NOMO-1 (cell line): ENCODE data around the gene LRRFIP1.
"Not testable (repeated sequence)": the region's sequence is repeated elsewhere in the genome, so short reads cannot be mapped to it uniquely, and the experiment has no call there.

ENCODE experiments used
- DNase-seq, 2 experiments: peaks; one replicate each; lab custom pipeline; 2025; ENCODE audit not compliant: unreplicated experiment in 2 of 2; lab: John Stamatoyannopoulos, UW

LRRFIP1 gene

DNA sequence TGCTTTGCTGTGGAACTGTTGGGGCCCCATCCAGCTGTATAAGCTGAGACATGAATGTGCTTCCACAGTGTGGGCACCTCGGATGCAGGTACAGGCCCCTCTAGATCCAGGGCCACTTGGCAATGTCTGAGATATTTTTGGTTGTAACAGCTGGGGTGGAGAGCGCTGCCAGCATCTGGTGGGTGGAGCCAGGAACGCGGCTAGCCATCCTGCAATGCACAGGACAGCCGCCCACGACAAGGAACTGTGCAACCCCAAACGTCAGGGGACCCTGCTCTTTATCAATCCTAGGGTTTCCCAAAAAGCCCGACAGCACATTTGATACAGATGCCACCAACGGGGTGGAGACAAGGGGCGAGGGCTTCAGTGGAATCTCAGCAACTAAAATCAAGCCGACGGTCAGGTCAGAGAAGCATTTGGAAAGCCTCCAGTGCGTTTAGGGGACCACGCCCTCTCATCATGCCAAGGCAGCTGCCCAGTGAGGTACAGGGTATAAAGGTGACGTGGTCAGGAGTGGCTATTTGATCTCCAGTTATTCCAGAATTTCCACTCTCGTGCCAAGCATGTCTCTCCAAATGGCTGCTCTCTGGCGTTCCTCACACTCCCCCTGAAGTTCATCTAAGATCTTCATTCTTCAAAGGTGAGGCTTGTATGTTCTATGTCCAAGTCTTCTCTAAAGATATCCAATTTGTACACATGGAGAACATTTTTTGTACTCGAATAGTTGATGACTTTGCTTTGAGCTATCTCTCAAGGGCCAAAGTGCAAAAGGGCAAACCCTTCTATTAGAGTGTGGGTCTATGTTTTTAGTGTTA lies 55.7 kb downstream of the LRRFIP1 start:
- DNase-seq, result no peak

DNA sequence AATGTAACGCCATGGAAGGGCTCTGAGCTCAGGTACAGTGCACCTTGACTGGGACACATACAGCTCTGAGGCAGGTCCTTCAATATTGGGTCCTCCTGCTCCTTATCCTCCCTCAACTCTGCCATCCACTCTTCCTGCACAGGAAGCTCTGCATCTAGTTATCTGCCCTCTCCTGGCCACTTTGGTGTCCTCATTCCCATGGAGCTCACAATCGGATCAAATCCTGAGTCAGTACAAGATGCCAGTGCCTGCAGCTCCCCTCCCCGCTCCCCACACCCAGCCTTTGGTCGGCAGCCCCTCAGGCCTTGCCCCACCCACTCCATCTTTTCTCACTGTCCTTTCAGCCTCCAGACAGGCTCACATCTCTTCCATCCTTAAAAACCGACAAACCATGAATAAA lies 58.0 kb downstream of the LRRFIP1 start:
- DNase-seq, result no peak

DNA sequence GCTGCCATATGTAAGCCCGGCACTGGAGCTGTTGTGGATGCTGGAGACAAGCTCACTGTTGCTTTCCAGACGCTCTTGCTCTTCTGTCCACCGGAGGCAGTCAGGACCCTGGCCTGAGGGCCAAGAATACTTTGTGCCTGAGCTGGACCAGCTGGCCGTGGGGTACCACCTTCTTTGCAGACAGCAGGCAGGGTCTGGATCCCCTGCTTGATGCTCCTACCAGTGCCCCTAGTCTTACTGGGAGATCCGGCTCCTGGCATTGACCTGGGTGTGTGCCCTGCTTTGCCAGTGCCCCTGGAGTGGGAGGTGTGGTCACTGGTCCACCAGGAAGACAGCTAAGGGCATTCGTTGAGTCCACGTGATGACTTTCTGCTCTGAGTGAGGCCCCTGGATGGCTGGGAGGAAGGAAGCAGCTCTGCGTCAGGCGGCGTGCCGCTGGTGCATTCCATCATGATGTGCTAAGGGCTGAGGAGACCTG lies 59.3 kb downstream of the LRRFIP1 start:
- DNase-seq, result no peak

- DNase-seq, result no peak
Observed at GRCh38 chr2:237688081-237688480, 60.7 kb downstream of the LRRFIP1 start.

GRCh38 chr2:237688541-237688940 lies 61.2 kb downstream of the LRRFIP1 start:
- DNase-seq, result not testable (repeated sequence)

DNA sequence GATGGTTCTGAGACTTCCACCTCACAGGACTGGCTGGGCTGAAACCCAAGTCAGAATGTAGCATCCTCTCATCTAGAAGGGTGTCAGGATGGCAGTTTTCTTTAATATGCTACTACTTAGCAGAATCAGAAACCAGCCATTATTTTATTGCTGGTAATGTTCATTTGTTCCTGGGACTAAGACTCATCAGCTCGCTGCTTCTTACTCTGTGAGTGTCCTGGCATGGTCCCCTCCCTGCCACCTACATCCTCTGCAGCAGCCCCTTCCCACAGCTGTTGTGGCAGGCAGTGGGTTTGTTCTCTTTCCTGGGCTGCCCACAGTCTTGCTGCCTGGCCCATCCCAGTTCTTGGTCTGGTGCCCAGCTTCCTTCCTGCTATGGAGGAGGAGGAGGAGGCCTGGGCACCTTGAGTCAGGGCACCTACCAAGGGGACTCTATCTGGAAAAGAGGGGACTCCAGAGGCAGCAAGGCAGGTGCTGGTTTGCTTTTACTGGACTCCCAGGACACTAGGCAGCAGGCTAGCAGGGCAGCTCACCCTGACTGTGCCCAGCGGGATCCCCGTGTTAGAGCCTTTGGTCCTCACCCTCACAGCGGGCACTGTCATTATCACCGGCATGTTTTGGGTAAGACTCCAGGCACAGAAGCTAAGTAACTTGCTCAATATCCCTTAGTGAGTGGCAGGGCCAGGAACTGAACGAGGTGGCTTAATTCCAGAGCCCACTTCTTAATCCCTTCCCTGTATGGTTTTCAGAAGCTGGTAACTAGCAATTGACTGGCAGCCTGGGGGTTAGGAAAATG lies 62.1 kb downstream of the LRRFIP1 start:
- DNase-seq, result no peak

DNA sequence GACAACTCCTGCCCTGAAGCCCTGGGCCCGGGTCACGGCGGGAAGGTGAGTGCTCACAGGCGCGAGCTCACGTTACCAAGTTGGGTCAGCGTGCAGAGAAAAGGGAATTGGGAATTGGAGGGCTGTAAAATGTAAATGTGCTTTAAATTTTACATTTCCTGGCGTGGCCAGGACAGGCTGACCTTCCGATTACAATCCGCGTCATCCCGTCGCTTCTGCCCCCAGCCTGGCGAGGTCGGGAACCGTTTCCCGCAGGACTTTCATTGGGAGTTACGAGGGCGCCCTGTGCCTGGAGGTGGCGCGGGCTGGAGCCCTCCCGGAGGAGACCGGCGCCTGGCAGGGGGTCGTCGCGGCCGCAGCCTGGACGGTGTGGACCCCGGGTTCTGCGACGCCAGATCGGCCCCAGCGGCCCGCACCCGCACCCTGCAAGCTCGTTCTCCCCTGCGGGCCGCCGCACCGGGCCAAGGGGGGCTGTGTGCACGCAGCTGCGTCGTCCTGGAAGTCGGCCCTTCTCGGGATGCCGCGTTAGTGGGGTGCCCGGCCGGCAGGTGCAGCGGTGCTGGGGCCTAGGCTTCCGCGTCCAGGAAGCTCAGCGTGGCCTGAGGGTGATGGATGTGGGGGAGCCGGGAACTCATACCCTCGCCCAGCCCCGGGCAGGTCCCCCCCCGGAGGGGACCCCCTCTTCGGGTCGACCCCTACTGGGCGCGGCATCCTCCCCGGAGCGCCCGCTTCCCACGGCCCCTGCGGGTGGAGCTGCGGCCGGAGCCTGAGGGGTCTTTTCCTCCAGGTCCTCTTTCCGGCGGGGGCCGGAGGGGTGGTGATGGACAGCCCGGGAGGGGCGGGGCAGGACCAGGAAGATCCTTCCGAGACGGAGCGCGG lies 63.9 kb downstream of the LRRFIP1 start:
- peak in 1 of 2 experiments; percentile 26 for DNase-seq

DNA sequence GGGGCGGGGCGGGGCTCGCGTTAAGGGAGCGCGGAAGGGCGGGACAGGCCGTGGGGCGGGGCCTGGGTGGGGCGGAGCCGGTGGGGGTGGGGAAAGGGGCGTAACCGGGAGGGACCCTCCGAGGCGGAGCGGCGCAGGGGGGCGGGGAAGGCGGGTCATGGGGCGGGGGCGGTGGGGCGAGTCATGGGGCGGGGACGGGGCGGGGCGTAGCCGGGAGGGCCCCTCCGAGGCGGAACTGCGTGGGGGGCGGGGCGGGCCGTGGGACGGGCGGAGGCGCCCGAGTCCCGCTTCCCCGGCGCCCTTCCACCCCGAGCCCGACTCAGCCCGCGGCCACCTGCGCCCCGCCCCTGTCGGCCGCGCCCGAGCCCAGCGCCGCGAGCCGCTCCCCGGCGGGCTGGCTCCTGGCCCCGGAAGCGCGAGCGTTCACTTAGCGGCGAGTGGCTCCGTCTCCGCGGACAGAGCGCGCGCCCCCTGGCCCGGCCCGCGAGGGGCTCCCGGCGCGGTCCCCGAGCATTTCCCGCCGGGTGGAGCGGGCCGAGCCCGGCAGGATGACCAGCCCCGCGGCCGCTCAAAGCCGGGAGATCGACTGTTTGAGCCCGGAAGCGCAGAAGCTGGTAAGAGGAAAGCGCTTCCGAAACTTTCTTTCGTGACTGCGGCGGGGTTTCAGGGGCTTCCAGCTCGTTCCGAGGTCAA lies 64.7 kb downstream of the LRRFIP1 start:
- DNase-seq, result peak; percentile 81 to 91

- DNase-seq, result no peak
Observed at GRCh38 chr2:237692601-237693290, 65.4 kb downstream of the LRRFIP1 start.

GRCh38 chr2:237693291-237693994 lies 66.1 kb downstream of the LRRFIP1 start:
- DNase-seq, result peak in 1 of 2 experiments; percentile 37

GRCh38 chr2:237694415-237695194 lies 67.2 kb downstream of the LRRFIP1 start:
- peak; percentile 70 to 78 for DNase-seq

DNA sequence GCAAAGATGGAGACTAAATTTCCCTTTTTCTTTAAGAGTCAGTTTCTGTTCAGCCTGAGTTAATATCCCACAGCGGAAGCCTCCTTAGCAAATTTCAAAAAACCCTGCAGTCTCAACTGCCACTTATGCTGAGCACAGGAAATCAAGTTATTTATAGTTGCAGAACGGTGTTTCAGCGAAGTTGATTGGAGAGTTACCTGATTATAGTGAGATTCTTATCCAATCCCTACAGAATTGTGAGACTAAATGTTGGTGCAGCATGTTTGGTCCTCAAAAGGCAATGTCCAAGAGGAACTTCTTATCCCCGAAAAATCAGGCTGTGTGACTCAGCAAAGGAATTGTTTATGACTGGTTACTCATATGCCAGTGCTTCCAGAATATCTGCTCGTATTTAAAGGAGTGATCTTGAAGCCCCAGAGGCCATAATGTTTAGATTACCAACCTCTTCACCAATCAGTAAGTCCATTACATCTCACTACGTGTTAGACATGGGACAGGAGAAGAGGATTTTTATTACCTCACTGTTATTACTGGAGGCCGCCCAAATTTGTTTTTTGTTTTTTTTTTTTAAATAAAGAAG lies 67.9 kb downstream of the LRRFIP1 start:
- DNase-seq, result peak; percentile 89 to 96

DNA sequence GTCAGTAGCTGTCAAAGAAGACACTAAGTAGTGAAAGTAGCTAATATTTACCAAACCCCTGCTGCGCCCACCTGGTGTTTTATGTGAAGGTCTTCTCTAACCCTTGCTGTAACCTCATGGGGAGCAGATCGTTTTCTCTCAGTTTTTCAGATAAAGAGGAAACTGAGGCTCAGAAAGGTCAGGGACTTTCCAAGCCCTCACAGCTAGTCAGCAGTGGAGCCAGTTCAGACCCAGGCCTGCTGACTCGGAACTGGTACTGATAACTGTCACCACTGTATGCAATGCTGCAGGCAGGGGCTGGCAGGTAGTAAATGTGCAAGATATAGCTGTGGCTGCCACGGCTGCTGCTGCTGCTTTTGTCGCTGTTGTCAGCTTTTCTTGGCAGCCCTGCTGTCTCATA lies 69.1 kb downstream of the LRRFIP1 start:
- DNase-seq, result no peak

GRCh38 chr2:237697586-237698357 lies 70.4 kb downstream of the LRRFIP1 start:
- no peak for DNase-seq

GRCh38 chr2:237698358-237698694 lies 70.9 kb downstream of the LRRFIP1 start:
- no peak for DNase-seq

GRCh38 chr2:237699870-237700511 lies 72.6 kb downstream of the LRRFIP1 start:
- DNase-seq, result no peak

DNA sequence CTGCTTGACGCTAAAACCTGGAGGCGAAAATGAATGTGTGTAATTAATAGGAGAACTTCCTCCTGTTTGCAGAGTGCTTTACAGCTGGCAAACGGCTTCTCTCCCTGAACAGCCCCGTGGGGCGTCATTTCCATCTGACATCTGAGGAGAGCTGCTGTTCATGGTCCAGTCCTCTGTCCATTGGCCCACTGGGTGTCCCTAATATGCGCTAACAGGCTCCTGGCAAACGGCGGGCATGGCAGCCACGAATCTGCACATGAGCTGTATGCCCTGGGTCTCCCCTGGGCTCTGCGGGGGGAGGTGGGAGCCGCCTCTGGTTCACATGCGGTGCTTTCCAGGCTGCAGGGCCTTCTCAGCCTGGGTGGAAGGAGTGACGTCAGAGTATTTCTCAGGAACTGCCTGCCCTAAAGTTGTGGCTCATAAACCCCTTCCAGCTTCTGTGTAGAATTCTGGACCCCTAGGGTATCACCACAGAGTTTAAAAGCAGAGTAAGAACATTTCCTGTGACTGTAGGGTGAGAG lies 73.2 kb downstream of the LRRFIP1 start:
- peak; percentile 40 to 71 for DNase-seq
